ENCODE measurements around the gene PPFIA1. TPM values are rescaled to one million over a fixed set of nuclear protein-coding genes. Genes with fewer than 3 reads are reported as not detected.

PPFIA1 gene
- total and polyA plus RNA-seq, 2 of the 8 experiments (the other 6 are each of a cell fraction or from before 2014, with no cell fraction given), result 44.3 to 73.5 TPM

GRCh38 chr11:70364745-70365543, 94.5 kb downstream of the PPFIA1 start (continued):
- TF ChIP-seq RAD21 (IDR thresholded peaks at IDR 0.05 in 1 of 2, conservative IDR thresholded peaks at IDR 0.05 in 1 of 2; ENCODE audit: low read depth in 2 of 2, low read length in 2 of 2), result no peak

Data from H1 (cell line).